SU-DHL-6 (cell line): ENCODE measurements around the gene MYL6.

Experiments
- H2AFZ ChIP-seq: fragments of 200-600 bp; sonication (generic); 2 replicates; pipeline ENCODE4 v1.6.1; 2014; ENCODE audit warnings: low read depth, mild to moderate bottlenecking, moderate library complexity, mixed read lengths, antibody characterized with exemption, low read length; ENCODE audit not compliant: severe bottlenecking
- H3F3A ChIP-seq: fragments of 200-600 bp; shearing (Covaris generic); 2 replicates; pipeline ENCODE4 v1.6.0; 2016; ENCODE audit warnings: antibody characterized with exemption, mild to moderate bottlenecking; ENCODE audit not compliant: insufficient read depth
- H3K27ac ChIP-seq: fragments of 200-600 bp; sonication (generic); 2 replicates; pipeline ENCODE4 v1.5.1; 2016; ENCODE audit warnings: low read depth, mild to moderate bottlenecking, low read length, moderate library complexity, mixed read lengths
- H3K27me3 ChIP-seq: fragments of 200-600 bp; sonication (generic), shearing (Covaris generic); 2 replicates; pipeline ENCODE4 v1.6.0; 2014; ENCODE audit warnings: mild to moderate bottlenecking, low read length
- H3K36me3 ChIP-seq: fragments of 200-600 bp; sonication (generic); 2 replicates; pipeline ENCODE4 v1.6.1; 2014; ENCODE audit warnings: mild to moderate bottlenecking, low read length, mixed read lengths
- H3K4me2 ChIP-seq: fragments of 300-600, 200-600 bp; shearing (Covaris generic), sonication (generic); 2 replicates; pipeline ENCODE4 v1.6.0; 2014; ENCODE audit warnings: low read length, low read depth, mild to moderate bottlenecking; ENCODE audit not compliant: poor library complexity, severe bottlenecking
- H3K4me3 ChIP-seq: fragments of 200-600 bp; sonication (generic); 2 replicates; pipeline ENCODE4 v1.5.1; 2014; ENCODE audit warnings: antibody characterized with exemption, low read length, mild to moderate bottlenecking, mixed read lengths; ENCODE audit not compliant: insufficient read depth, poor library complexity, severe bottlenecking
- H3K79me2 ChIP-seq: fragments of 200-600 bp; sonication (generic); 2 replicates; pipeline ENCODE4 v1.6.1; 2014; ENCODE audit warnings: mild to moderate bottlenecking, low read length, moderate library complexity; ENCODE audit not compliant: insufficient read depth
- H3K9ac ChIP-seq: fragments of 200-600 bp; sonication (generic); 2 replicates; pipeline ENCODE4 v1.7.0; 2014; ENCODE audit warnings: mild to moderate bottlenecking, low read length
- H3K9me2 ChIP-seq: fragments of 200-600 bp; sonication (generic); replicated peaks from 2 replicates; pipeline ENCODE4 v1.6.1; 2014; ENCODE audit warnings: low read length; ENCODE audit not compliant: insufficient read depth
- H3K9me3 ChIP-seq: fragments of 200-600 bp; sonication (generic); 2 replicates; pipeline ENCODE4 v1.6.1; 2014; ENCODE audit warnings: low read length, mixed read lengths; ENCODE audit not compliant: insufficient read depth
- H4K20me1 ChIP-seq: fragments of 200-600 bp; sonication (generic); 2 replicates; pipeline ENCODE4 v1.6.1; 2014; ENCODE audit warnings: low read depth, mild to moderate bottlenecking, antibody characterized with exemption, low read length, moderate library complexity, mixed read lengths
- EZH2phosphoT487 ChIP-seq: fragments of 200-600 bp; sonication (generic), shearing (Covaris generic); conservative IDR thresholded peaks from 2 replicates; pipeline ENCODE4 v1.6.1; 2018; ENCODE audit warnings: mild to moderate bottlenecking, antibody characterized with exemption, low read length, moderate library complexity, mixed read lengths
- TF ChIP-seq, protein P1 (sequence below): fragments of 200-600 bp; sonication (generic); IDR thresholded peaks from one replicate; pipeline ENCODE4 v1.5.1; 2017; ENCODE audit warnings: antibody characterized with exemption, mild to moderate bottlenecking, low read length, moderate library complexity; ENCODE audit not compliant: insufficient read depth, poor library complexity, severe bottlenecking

MYL6 gene

DNA sequence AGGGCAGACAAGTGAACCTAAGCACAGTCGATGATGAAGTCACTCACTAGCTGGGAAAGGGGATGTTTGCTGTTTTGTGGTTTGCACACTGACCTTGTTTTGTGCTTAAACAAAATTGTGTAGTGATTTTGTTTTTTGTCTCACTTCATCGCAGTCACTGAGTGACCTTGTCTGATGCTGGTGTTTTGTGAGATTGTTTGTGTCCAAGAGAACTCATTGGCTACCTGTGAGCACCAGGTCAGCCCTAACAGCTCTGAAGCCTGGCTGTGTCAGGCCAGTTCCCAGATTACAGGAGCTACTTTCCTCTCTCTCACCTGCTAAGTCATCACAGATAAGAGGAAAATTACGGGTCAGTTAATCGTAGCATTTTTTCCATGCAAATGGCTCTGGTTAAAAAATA lies 34.0 kb upstream of the MYL6 start:
- Histone ChIP-seq H3K4me2 (no peak overlapping the region), H3K9me3 (no peaks in the 10 kb centered on the region), H3K27ac (peak overlapping the region; percentile 27; the same call in 1 of the 2 replicates), H3K9ac (0 out of 2 replicates have a peak overlapping the region, but pooled peaks have one; percentile 7), H2AFZ (no peak overlapping the region), H3K79me2 (peaks cover 15% of the 10 kb centered on the region), H3K9me2 (no peaks in the 10 kb centered on the region), H4K20me1 (no peaks in the 10 kb centered on the region), H3K27me3 (no peaks in the 10 kb centered on the region), H3K36me3 (no peaks in the 10 kb centered on the region), H3K4me3 (no peak overlapping the region), H3F3A (peaks cover 25% of the 10 kb centered on the region)
- TF ChIP-seq, protein P1, sequence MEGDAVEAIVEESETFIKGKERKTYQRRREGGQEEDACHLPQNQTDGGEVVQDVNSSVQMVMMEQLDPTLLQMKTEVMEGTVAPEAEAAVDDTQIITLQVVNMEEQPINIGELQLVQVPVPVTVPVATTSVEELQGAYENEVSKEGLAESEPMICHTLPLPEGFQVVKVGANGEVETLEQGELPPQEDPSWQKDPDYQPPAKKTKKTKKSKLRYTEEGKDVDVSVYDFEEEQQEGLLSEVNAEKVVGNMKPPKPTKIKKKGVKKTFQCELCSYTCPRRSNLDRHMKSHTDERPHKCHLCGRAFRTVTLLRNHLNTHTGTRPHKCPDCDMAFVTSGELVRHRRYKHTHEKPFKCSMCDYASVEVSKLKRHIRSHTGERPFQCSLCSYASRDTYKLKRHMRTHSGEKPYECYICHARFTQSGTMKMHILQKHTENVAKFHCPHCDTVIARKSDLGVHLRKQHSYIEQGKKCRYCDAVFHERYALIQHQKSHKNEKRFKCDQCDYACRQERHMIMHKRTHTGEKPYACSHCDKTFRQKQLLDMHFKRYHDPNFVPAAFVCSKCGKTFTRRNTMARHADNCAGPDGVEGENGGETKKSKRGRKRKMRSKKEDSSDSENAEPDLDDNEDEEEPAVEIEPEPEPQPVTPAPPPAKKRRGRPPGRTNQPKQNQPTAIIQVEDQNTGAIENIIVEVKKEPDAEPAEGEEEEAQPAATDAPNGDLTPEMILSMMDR, result no peak
- TF ChIP-seq EZH2phosphoT487, result no peak

DNA sequence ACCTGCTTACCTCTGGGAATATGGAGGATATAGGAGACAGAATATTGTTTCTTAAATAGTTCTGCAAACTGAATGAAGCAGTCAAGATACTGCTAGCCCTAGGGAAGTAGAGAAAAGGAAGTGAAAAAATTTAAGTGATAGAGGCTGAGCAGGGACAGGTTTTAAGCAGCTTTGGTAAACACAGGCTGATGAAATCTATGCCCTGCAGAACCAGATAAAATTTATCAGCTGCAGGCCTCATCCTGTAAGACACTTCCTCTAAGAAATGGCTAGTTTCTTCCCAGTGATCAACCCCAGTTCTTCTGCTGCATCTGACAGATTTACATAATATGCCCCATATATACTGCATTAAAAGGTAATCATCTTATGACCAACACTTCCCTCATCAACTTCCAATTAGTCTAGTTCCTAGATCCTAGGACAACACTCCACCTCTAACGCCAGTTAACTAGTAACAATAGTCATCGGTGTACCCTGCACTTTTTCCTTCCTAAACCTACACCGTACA lies 31.4 kb upstream of the MYL6 start:
- Histone ChIP-seq H3K9ac (peak overlapping the region; percentile 50), H3K36me3 (no peaks in the 10 kb centered on the region), H2AFZ (no peak overlapping the region), H3K9me2 (no peaks in the 10 kb centered on the region), H3F3A (peaks cover 24% of the 10 kb centered on the region), H3K27ac (peak overlapping the region; percentile 83), H3K27me3 (no peaks in the 10 kb centered on the region), H3K4me2 (peak overlapping the region; percentile 69), H3K9me3 (no peaks in the 10 kb centered on the region), H4K20me1 (no peaks in the 10 kb centered on the region), H3K79me2 (peaks cover 15% of the 10 kb centered on the region; the same call in 1 of the 2 replicates), H3K4me3 (no peak overlapping the region)
- TF ChIP-seq, protein P1, result no peak
- TF ChIP-seq EZH2phosphoT487, result no peak

DNA sequence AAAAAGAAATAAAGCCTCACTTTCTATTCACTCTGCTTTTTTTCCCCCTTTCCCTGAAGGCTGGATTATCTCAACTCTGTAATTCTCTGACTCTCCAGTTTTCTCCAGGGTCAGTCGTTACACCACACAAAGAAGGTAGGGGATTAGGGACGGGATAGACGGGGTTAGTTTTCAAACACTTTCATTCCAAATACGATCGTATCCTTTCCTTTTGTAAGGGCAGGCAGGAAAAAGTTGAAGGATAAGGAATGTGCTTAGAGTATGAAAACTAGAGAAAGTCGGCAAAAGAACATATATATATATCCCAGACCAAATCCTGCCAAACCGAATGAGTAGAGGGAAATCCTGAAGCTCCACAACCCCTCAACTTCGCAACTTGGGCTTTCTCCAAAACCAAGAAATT lies 30.7 kb upstream of the MYL6 start:
- H3K4me2 ChIP-seq, result peak overlapping the region; percentile 69
- H3K4me3 ChIP-seq, result peak overlapping the region; percentile 26
- no peak overlapping the region for H2AFZ ChIP-seq
- peaks cover 15% of the 10 kb centered on the region; the same call in 1 of the 2 replicates for H3K79me2 ChIP-seq
- H3K27ac ChIP-seq, result peak overlapping the region; percentile 83
- no peaks in the 10 kb centered on the region for H4K20me1 ChIP-seq
- TF ChIP-seq, protein P1, result no peak
- no peak for TF ChIP-seq EZH2phosphoT487
- peak overlapping the region; percentile 50 for H3K9ac ChIP-seq
- no peaks in the 10 kb centered on the region for H3K27me3 ChIP-seq
- H3K9me2 ChIP-seq, result no peaks in the 10 kb centered on the region
- H3F3A ChIP-seq, result peaks cover 24% of the 10 kb centered on the region
- H3K36me3 ChIP-seq, result no peaks in the 10 kb centered on the region
- no peaks in the 10 kb centered on the region for H3K9me3 ChIP-seq
